ENCODE measurements around the gene CCR7.

The CCR7 gene, protein sequence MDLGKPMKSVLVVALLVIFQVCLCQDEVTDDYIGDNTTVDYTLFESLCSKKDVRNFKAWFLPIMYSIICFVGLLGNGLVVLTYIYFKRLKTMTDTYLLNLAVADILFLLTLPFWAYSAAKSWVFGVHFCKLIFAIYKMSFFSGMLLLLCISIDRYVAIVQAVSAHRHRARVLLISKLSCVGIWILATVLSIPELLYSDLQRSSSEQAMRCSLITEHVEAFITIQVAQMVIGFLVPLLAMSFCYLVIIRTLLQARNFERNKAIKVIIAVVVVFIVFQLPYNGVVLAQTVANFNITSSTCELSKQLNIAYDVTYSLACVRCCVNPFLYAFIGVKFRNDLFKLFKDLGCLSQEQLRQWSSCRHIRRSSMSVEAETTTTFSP

DNA sequence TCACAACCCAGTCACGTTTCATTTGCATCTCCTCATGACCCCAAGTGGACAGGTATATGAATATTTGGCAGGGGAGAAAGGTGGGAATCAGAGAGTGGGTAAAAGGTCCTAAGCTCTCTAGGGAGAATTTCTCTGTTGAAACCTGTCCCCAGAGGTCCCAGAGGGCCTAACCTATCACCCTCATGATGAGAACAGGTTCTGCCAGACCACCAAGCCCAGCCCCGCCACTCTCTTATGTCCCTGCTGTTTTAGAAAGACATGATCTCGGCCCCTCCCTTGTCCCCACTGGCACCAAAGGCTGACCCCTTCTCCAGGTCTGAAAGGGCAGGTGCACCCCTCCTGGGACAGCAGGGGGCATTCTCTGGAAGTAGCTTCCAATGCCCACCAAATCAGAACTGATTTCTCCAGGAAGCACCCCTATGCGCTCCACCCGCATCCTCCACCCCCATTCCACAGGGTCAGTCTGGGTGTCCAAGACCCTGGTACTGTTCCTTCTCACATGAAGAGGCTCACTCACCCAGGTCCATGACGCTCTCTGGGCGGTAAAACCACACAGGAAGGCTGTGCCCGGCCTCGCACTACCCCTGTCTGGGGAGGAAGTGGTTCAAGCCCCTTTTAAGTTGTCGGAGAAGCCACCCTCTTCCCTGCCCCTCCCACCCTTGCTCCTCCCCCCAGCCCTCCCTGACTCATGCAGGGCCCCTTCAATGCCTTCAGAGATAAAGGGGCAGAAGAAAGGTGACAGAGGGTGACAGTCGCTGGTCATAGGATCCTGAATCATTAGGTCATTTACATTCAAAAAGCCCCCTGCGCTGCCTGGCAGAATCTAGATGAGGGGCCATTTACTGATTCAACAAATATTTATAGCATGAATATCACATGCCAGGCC lies at the start of gene CCR7:
TSS of gene CCR7 (minus strand) at position 590 of the 886 bp plus-strand sequence. CDS start at position 527, 63 bp downstream.
- peak; percentile 72 to 74 for DNase-seq (ENCODE audit: low read depth in 2 of 2)

DNA sequence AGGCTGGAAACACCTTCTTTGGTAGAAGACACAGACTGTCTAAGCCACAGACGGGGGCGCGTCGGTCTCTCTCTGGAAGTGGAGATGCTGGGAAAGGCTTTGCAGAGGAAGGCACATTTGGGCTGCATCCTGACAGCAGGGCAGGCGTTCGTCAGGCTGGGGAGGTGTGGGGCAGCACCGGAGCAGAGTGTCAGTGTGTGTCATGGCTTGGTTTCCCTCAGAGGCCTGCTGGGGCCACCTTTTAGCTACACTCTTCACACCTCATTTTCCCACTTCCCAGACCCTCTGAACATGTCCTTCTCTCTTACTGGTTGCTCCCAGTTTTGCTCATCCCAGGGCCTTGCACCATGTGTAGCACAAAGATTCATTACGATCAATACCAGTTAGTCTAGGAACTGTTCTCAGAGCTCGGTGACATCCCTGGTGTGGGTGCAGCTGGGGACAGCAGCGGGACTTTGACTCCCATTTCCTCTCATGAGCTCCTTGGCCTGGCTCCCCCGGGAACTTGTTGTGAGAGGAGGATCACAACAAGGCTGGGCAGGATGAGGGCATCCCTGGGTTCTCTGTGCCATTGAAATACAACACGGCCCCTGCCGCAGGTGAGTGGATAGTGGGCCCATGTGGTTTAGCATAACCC lies 49.3 kb upstream of the CCR7 start:
- DNase-seq (ENCODE audit: low read depth in 2 of 2), result no peak

DNA sequence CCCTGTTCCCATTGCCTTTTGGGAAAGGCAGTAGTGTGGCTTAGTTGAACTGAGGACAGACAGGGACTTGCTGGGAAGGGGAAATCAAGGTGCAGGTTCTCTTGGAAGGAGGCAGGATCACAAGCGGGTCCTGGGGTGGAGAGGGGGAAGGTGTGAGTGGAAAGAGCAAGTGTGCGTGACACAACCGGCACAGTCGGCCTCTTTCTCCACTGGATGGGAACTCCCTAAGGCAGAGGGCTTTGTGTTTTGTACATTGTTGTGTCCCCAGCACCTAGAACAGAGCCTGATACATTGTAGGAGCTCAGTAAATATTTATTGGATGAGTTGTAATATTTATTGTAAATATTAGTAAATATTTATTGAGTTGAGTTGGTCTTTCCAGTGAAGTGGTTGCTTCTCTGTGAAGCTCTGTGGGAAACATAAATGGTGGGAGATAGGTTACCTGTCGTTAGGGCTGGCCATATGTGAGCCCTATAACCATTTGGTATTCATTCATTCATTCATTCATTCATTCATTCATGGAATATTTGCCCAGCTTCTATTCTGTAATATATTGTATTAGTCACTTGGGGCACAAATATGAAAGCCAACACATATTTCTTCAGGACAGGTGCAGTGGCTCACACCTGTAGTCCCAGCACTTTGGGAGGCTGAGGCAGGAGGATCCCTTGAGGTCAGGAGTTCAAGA lies 48.3 kb upstream of the CCR7 start:
- no peak for DNase-seq (ENCODE audit: low read depth in 2 of 2)

- no peak for DNase-seq (ENCODE audit: low read depth in 2 of 2)
Observed at GRCh38 chr17:40612599-40613244, 47.5 kb upstream of the CCR7 start.

DNA sequence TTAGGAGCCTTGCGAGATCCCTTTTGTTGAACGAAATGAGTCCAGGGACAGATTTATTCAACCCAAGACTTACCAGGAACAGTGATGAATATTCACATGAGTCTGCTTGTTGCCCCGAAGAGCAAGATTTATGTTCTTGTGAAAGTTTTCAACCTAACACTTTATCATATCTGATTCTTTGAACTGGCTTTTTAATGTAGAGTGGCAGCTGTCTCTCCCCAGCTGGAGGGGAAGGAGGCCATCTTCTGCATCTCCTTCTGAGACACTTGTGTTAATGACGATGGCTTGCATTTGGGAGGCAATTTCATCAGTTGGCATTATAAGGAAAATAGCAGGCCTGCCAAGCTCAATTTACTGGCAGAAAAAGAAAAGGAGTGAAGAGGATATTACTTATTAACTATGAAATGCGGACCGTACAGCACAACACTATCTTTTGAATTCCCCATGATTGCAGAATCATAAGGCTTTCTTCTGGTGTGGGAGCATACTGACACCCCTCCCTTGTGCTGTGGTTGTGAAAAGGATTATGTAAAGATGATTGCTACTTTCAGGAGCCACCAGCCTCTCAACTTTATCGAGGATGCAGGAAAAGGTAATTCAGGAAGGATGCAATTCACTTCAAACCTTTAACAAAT lies 46.7 kb upstream of the CCR7 start:
- no peak for DNase-seq (ENCODE audit: low read depth in 2 of 2)

DNA sequence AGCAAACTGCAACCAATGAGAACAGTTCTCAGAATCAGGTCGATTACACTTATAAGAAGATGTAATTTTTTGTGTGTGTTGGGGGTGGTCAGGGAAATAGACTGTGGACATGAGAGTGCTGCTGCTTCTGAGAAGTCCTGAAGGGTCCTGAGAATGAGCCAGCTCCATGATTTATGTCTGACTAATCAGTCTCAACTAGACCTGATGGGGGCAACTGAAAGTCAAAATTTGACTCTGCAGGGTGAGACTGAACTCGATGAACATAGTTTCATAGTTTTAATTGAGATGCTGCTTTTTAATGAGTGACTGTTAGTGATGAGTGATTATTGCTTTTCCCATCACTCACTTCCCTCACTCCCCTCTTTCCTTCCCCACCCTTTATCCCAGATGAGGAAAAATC lies 45.1 kb upstream of the CCR7 start:
- no peak for DNase-seq (ENCODE audit: low read depth in 2 of 2)

GRCh38 chr17:40608061-40608581 lies 42.8 kb upstream of the CCR7 start:
- no peak for DNase-seq (ENCODE audit: low read depth in 2 of 2)

- no peak for DNase-seq (ENCODE audit: low read depth in 2 of 2)
Observed at GRCh38 chr17:40607641-40608040, 42.4 kb upstream of the CCR7 start.

GRCh38 chr17:40606548-40607353 lies 41.5 kb upstream of the CCR7 start:
- no peak for DNase-seq (ENCODE audit: low read depth in 2 of 2)

- DNase-seq (ENCODE audit: low read depth in 2 of 2), result no peak
Observed at GRCh38 chr17:40605306-40605705, 40.0 kb upstream of the CCR7 start.

DNA sequence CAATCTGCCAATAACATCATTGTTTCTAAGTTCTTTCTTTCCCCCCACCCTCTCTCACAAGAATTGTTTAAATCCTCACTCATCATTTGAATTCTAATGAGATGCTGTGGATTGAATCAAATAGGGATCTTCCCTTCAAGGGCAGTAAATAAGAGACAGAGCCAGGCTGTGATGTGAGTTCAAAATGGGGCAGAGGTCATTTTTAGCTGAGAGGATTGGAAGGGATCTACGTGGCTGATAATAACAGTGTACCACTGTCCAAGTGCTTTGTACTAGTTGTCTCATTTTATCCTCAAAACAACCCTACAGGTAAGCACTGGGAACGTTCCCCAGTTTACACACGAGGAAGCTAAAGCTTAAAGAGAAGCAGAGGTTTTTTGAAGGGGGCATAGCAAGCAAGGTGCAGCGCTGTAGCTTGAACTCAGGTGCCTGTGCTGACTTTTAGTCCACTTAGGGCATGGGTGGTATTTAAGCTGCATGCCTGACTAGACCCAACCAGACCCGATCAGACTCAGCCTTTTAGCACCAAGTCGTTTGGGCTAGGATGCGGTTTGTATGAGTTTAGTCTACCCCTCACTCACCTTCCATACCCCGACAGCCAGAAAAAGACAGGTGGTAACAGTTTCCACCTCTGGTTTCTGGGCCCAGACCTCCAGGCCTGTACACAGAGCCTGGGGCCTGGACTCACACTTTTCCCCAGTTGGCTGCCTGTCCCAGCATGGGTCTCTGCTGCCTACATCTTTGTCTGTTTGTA lies 39.2 kb upstream of the CCR7 start:
- DNase-seq (ENCODE audit: low read depth in 2 of 2), result no peak

DNA sequence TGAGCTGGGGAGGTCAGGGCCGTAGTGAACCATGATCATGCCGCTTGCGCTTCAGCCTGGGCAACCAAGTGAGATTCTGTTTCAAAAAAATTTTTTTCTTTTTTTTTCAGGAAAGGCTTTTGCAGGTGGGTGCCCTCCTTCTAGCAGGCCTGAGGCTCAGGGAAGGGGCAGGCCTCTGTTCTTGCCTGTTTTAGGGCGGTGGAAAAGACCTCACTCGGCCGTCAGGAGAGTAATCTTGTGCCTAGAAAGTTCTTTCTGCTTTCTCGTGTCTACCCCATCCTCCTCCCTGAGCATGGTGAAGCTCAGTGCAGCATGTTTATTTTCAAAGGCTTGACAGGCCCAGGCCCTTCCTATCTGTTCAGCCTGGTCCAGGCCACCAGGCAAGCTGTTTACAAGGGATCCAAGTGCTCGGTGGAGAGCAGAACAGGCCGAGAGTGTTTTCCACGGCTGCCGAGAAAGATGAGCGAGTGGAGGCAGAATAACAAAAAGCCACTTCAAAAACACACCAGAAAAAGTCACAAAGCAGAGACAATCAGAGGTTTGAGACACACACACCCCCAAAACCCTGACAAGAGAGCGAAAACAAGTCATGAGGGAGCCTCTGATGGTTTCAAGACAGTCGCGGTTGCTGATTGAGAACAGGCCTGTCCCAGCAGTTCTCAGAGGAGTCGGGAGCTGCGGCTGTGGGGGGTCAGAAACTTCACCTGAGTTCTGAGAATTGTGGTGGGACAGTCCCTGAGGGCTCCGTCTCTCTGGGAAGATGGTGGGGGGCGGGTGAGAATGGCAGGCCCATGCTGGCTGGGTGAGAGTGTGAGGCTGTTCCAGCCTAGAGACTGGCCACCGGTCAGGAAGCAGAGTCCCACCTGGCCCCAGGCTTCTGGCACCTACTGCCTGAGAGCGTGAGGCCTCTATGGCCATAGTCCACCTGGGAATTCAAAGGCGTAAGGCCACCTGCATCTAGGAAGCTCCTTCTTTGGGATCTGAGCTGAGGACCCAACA lies 37.5 kb upstream of the CCR7 start:
- no peak for DNase-seq (ENCODE audit: low read depth in 2 of 2)

GRCh38 chr17:40600486-40601046 lies 35.3 kb upstream of the CCR7 start:
- no peak for DNase-seq (ENCODE audit: low read depth in 2 of 2)

- DNase-seq (ENCODE audit: low read depth in 2 of 2), result no peak
Observed at GRCh38 chr17:40599468-40599763, 34.1 kb upstream of the CCR7 start.

DNA sequence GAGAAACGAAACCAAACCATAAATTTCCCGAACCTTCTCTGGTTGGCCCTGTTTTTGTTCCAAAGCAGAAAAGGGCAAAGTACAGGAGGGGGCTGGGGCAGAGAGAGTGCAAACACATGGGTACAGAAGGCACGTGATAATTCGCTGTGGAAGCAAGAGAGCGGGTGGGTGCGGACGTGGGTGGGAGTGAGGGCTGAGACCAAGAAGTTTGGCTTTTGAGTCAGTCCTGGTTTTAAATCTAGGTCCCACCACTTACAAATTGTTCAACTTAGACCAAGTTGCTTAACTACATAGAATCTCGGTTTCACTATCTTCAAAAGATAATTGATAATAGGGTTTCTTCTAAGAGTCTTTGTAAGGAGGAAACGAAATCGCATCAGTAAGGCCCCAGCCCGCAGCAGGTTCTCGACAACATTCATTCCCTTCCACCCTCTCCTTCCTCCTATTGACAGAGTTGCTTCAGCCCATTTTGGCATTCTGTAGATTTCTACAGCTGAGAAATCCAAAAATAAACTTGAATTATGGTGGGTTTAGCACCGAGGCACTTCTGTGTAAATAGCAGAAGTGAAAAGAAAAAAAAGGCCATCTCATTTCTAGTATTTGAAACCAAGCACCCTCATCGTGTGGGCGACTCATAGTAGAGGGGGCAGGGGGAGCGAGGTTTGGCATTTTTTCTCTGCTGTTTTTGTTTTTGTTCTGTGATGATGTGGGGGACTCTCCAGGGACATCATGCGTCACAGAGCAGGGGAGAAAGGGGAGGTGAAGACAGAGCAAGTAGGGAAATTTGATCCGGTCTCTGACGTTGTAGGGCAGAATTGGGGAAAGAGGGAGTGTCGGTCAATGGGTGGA lies 33.6 kb upstream of the CCR7 start:
- DNase-seq (ENCODE audit: low read depth in 2 of 2), result no peak

DNA sequence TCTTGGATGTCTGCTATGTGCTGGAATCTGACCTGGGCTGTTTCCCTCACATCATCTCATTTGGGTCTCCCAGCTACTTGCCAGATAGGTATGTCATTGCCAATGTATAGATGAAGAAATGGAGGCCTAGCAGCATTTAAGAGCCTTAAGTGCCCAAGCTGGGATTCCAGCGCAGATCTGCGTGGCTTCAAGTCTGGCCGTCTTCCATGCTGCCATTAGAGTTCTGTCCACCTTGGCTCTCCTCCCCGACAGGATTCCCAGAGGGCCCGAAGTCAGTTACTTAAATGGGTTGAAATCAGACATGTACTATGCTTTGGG lies 33.0 kb upstream of the CCR7 start:
- no peak for DNase-seq (ENCODE audit: low read depth in 2 of 2)

Data from stimulated activated CD8-positive, alpha-beta memory T cell treated with anti-CD3 and anti-CD28 coated beads, Interleukin-2, amount 100 ng/mL, for 1 hour (primary cell).